Activated CD8-positive, alpha-beta memory T cell treated with anti-CD3 and anti-CD28 coated beads for 1 hour (primary cell): ENCODE results near the gene LCN2.
A peak's percentile ranks its signal among the peaks of the same experiment; 100 is the strongest.

Experiments
- DNase-seq, 2 donors: peaks; one replicate each; pipeline ENCODE4 v3.0.0-alpha.2; 2020; ENCODE audit warnings: low read depth in 1 of 2; ENCODE audit errors: extremely low read depth in 1 of 2

LCN2 gene

GRCh38 chr9:128190516-128191405 is 41.5 kb downstream of the LCN2 start:
- no peak for DNase-seq

- DNase-seq = peak; percentile 38 to 70
Observed at GRCh38 chr9:128191406-128192046, 42.3 kb downstream of the LCN2 start, which contains the start of gene CIZ1. CIZ1 (minus strand) TSS chr9:128191572; CDS start chr9:128190857, 715 bp downstream.

- peak in 1 of 2 donors; percentile 33 for DNase-seq
Observed at GRCh38 chr9:128192601-128193371, 43.5 kb downstream of the LCN2 start.

- no peak for DNase-seq
Observed at GRCh38 chr9:128193469-128194096, 44.3 kb downstream of the LCN2 start.

- DNase-seq = no peak
Observed at GRCh38 chr9:128201441-128202369, 52.5 kb downstream of the LCN2 start.

GRCh38 chr9:128202648-128203023 is 53.4 kb downstream of the LCN2 start:
- no peak for DNase-seq
